ENCODE results near the gene SPSB1.

DNA sequence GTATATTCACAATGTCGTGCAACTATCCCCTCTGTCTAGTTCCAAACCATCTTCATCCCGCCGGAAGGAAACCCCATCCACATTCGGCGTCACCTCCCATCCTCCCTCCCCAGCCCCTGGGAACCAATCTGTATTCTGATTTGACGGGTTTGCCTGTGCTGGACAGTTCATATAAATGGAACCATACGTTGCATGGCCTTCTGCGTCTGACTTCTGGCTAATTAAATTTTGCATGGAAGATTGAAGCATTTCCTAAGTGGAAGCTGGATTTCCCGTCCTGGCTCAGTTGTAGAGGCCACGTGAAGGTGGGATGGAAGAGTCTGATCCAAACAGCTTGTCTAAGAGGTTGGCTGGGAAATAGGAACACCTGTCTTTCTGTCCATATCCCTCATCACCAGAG, 14.6 kb downstream of the SPSB1 start:
- TF ChIP-seq CTCF (IDR thresholded peaks at IDR 0.05) (no peak), POLR2A (IDR thresholded peaks at IDR 0.05) (no peak)

All from uterus (tissue), 2 donors.